ENCODE data around the gene KIF16B.
"Not testable (repeated sequence)": the region's sequence is repeated elsewhere in the genome, so short reads cannot be mapped to it uniquely, and the experiment has no call there.

The KIF16B gene

DNA sequence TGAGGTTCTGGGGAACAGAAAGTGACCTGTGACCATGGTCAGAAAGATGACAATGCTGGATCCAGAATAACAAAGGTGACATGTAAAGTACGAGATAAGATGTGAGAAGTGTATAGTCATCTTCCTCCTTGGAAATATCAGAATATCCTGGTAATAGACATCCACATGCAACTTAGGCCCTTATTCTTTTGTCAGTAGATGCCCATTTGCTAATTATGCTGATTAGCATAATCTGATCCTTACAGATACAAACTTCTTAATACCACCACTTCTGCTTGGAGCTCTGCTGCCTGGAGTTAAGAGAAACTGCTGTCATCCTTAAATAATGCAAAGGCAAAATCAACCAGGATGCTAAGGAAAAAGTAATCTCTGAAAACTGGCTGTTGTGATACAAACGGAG is 91.3 kb downstream of the KIF16B start:
- no peak for DNase-seq (ENCODE audit: low spot score)

DNA sequence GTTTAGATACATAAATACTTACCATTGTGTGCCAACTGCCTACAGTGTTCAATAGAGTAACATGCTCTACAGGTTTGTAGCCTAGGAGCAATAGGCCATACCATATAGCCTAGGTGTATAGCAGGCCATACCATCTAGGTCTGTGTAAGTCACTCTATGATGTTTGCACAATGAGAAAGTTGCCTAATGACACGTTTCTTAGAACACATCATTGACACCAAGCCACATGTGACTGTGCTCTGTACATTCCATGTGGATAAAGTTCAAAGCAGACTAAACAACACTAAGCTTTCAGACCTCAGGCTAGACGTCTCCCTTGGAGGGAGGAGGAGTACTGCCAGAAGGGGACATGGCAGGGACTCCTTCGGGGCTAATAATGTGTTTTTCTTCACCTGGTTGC is 93.6 kb downstream of the KIF16B start:
- DNase-seq (ENCODE audit: low spot score) = no peak

DNA sequence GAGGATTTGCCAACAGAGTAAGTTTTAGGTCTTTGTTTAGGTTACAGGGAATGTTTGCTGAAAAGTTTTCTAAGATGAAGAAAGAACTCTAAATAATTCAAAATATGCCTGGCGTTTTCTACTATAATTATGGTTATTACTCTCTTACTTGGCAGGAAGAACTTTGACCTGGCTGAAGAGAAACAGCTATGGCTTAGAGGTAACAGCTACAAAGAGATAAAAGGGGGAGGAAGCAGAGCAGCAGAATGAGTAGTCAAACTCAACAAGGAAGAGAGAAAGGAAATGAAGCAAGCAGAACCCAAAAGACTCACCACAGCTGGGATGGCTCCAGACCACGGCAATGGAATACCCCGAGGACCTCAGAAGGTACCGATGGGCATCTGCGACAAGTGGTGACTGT is 95.6 kb downstream of the KIF16B start:
- DNase-seq (ENCODE audit: low spot score) = no peak

DNA sequence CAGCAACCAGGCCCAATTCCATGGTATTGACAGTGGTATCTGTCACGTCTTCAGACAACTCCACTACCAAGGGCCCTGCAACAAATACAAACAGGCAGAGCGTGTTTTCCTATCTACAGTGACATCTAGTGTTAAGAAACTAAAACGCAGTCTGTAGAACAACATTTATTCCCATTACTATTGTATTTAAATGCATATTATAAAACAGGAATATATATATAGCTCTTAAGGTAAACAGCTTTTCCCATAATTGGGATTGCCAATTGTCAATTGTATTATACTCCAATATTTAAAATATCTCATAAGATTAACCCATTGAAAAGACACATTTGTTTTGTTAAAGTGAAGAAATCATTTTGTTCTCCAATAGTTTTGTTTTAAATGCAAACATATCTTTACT is 97.2 kb downstream of the KIF16B start:
- peak; percentile 5 for DNase-seq (ENCODE audit: low spot score)

DNA sequence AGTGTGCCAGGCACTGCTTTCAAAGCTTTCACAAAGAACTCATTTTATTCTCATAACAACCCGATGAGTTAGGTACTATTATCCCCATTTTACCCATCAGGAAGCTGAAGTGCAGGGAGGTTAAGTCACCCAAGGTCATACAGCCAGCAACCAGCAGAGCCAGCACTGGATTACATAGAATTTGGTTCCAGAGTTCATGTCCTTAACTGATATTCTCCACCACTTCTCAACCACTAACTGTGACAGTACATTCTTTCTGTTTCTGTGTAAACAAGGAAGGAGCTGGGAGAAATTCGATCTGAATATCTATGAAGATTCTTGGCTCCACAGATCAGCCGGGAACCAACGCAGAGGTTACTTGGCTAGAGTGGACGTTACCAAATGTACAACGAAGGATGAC is 98.0 kb downstream of the KIF16B start:
- DNase-seq (ENCODE audit: low spot score) = no peak

DNA sequence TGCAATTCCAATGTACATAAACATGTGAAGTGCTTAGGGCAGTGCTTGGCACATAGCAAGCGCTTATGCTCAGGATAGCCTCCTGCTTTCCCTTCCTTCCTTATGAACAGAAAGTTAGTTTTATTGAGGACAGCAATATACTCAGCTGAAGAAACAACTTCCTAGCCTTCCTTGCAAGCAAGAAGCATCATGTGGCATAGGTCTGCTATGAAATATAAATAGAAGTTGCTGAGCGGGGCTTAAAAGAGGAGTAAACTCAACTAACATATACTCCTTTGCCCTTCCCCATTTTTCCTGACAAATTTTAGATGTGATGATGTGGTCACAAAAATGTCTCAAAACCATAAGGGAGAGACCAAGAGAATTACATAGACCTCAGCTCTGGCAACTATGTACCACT is 98.9 kb downstream of the KIF16B start:
- no peak for DNase-seq (ENCODE audit: low spot score)

DNA sequence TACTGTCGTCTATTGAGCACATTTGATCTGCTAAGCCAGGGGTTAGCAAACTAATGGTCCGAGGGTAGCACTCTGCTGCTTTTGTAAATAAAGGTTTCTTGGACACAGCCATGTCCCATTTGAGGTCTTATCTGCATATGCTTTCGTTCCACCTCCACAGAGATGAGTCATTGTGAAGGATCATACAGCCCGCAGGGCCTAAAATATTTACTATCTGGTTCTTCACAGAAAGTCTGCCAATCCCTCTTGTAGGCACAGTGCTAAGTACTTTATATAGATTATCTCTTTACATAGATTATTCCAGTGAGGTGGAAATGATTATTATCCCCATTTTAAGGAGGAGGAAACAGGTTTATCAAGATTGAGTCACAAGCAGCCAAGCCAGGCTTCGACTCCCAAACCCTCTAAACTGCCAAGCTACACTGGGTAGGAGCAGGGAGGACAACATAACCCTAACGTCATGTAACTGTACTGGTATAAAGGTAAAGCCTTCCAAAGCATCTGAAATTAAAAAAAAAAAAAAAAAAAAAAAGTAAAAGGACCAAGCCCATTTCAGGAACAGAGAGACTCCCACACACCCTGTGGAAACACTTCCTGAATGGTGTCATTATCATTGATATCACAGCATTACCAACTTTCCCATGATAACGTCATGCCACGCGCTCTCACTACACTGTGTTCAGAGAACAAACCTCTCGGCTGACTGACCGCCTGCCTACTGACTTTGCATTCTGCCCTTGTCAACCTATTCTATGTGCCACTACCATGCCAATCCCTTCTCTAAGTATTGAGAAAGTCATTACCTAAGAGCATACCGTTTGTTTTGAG is 101.0 kb downstream of the KIF16B start:
- DNase-seq (ENCODE audit: low spot score) = no peak

DNA sequence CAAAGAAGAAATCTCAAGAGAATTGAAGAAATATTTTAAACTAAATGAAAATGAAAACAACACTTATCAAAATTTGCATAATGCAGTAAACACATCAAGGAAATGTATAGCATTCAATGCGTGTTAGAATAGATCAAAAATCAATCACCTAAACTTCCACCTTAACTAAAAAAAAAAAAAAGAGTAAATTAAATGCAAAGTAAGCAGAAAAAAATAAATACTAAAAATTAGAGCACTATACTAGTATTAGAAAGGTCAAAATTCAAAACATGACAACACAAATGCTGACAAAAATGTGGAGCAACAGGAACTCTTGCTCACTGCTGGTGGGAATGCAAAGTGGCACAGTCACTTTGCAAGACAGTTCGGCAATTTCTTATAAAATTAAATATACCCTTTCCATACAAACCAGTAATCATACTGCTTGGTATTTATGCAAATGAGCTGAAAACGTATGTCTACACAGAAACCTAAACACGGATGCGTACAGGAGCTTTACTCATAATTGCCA is 103.8 kb downstream of the KIF16B start:
- no peak for DNase-seq (ENCODE audit: low spot score)

DNA sequence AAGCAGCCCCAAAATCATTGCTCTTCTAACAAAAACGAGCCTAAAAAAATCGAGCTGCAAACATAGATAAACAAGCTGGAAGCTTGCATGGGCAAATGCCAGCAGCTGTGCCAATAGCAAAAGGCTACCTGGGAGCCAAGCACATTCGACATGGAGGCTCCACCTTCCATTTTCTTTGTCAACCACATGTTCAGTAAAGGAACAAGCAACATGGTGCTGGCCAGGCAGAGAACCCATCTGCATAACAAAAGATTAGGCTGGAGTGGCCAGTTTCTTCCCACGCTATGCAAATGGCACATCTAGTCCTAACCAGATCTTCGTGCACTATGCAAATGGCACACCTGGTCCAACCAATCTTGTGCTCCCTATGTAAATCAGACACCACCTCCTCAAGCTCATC is 110.5 kb downstream of the KIF16B start:
- DNase-seq (ENCODE audit: low spot score) = no peak

DNA sequence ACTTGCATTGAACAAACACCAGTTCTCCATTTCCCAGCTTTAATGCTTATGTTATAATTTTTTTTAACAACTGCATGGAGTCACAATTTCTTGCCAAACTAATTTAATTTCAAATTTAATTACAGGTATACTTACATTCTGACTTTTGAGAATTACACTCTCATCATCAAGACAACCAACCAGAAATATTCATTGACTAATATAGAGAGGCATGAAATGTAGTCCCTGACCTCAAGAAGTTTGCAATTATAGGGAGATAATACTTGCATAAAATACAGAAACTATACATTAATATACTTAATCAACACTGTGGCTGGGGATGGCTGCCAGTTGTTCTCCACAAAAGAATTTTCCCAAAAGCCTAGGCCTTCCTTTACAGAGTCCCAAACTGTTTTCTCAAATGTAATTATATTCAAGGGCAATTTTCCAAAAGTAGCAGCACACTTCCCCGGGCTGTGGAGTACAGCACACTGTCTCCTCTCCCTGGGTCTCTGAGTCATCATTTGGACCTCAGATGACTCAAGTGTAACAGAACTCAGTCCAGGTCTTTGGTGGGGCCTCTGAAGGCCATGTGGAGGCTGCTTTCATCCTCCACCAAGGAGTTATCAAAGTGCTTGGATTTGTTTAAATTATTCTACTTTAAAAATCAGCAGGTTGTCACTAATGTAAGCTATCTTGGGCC is 114.1 kb downstream of the KIF16B start:
- DNase-seq (ENCODE audit: low spot score) = no peak

DNA sequence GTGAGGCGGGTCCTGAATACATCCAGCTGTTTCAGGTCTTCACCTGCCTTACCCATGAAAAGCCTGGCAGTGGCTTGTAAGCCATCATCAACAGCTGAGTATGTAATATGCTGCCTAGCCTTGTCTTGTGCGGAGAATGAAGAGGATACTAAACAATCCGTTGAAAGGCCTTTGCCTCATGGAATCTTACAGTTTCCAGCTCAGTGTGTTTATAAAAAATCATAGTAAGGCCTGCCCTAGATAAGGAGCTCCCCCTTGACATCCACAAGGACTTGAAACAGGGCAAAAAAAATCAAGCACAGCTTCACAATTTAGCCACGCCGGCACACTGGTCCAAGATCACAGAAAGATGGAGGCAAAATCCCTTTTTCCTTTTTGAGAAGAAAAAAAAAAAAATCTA is 115.7 kb downstream of the KIF16B start:
- no peak for DNase-seq (ENCODE audit: low spot score)

DNA sequence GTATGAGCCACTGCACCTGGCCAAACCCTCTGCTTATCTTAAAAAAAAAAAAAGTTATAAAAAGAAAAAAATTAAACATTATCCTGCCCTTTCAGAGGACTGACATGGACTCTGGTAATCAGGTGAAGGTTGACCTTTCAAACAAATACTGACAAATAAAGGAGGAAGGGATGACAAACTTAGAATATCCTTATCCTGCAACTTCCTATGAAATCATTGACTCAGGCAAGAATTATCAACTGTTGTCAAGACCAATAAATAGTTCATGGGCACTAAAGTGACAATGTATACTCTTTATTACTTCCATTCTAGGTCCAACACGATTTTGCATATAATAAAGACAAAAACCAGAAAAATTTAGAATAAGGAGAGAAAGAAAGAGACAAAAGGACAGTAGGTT is 117.9 kb downstream of the KIF16B start:
- no peak for DNase-seq (ENCODE audit: low spot score)

DNA sequence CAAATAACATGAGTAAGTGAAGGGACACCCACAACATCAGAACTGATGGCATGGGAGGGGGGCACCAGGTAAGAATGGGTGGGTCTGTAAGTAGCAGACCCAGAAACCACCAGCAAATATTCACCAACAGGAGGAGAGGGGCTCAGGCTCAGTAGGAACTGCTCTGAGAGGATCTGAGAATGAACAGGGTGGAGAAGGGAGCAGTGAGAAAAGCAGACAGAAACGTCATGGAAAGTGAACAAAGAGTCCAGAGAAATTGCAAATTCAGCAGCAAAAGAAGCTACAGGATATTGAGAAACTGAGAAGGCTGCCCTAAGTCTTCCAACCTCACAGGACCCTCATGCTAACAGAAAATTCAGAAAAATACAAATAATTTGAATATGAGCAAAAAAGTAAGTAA is 121.3 kb downstream of the KIF16B start:
- DNase-seq (ENCODE audit: low spot score) = no peak

DNA sequence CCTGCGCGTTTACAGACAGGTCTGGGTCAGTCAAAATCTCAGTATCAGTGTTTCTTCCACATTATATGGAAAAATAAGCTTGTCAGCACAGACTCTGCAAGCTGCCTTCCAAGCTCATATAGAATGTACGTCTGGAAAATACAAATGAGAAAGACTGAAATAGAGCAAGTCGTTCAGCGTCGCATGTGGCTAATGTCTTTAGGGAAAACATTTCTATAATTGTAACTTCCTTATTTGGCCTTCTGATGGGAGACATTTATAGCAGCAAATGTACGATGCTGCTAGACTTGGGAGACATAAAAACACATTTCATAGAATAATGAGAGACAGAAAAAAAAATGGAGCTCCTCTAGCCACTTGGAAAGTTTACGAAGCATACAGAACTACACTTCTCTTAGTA is 122.2 kb downstream of the KIF16B start:
- no peak for DNase-seq (ENCODE audit: low spot score)

DNA sequence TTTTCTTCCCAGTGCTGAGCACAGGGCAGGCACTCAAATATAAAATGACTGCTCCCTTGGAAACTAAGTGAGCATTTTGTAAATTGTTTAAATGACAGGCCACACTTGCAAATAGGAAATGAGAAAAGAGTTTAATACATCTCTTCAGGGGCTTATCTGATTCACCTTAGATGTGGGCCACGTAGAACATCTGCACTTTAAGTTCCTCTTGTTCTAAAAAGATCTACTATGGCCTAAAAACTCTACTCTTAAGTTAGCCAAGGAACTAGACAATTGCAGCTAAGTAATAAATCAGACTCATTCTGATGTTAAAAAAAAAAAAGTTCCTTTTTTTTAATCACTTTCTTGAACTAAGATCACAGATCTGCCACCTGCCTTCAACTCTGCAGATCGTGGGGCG is 126.3 kb downstream of the KIF16B start:
- no peak for DNase-seq (ENCODE audit: low spot score)

DNA sequence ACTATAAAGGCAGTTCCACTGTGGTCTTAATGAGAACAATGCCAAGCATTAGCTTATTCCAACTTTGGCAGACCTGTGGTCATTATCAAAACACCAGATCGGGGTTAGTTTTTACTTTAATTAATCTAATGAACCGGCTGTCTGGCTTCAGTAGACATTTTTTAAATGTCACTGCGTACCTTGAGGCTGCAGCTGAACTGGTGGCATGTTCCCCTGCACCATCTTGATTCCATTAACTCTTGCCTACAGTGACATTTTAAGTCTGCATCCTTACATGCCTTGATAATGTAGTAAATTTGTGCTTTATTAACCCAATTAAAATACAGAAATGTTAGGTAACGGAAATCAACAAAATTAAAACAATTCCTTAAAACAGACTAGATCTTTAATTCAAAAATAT is 127.0 kb downstream of the KIF16B start:
- no peak for DNase-seq (ENCODE audit: low spot score)

DNA sequence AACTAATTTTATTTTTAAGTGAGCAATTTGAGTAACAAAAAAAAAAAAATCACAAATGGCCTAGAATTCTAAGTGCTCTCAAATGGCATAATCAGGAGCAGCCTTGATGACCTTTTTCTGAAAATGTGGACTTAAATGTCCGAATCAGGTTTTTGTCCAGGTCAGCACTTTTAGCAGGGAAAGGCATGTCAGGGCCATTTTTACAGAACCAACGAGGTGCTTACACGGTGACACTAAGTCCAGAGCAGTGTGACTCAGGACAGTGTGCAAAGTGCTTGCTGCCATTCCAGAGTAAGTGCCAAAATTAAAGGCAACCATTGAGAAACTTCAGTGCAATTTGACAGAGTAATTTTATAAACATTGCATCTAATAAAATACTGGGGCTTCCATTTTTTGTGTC is 127.8 kb downstream of the KIF16B start:
- no peak for DNase-seq (ENCODE audit: low spot score)

DNA sequence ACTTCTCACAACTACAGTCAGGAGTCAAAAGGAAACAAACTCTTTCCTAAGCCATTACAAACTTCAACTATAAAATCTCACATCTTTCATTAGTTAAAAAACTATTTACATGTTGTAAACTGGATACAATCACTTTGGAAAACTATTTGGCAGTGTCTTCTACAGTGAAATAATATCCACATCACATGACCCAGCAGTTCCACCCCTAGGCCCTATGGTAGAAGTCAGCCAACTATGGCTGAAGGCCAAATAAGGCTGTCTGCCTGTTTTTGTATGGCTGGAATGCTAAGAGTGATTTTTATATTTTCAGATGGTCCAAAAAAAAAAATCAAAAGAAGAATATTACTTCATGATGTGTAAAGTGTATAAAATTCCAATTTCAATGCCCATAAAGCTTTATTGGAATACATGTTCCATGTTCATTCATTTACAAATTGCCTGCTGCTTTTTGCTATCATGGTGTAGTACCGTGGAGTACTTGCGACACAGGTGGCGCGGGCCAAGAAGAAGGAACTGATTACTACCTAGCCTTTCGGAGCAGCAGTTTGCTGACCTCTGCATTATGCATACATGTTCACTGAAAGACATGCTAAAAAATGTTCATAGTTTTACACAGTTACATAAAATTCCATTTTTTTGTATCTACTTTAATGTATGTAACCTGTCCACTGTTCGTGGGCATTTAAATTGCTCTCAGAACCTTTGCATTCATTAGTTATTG is 129.0 kb downstream of the KIF16B start:
- DNase-seq (ENCODE audit: low spot score) = no peak

DNA sequence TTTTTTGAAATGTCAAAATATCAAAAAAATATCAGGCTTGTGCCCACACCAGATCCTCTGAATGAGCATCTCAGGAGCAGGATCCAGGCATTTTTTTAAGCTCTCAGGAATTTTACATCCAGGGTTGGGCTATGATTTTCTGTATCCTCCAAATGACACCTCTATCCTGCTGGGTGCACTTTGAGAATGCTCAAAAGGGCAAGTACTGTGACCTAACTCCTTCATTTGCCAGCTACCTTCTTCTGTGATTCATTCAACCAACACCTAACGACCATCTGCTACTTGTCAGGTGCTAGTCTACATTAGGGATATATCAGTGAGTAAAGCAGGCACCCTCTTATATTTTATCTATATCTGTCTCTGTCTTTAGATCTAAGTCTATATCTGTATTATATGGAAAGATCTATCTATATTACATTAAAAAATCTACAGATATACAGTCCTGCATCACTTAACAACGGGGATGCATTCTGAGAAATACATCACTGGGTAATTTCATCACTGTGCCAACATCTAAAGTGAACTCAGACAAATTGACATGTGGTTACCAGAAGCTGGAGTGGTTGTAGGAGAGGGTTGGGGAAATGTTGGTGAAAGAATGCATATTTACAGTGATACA is 131.6 kb downstream of the KIF16B start:
- DNase-seq (ENCODE audit: low spot score) = no peak

DNA sequence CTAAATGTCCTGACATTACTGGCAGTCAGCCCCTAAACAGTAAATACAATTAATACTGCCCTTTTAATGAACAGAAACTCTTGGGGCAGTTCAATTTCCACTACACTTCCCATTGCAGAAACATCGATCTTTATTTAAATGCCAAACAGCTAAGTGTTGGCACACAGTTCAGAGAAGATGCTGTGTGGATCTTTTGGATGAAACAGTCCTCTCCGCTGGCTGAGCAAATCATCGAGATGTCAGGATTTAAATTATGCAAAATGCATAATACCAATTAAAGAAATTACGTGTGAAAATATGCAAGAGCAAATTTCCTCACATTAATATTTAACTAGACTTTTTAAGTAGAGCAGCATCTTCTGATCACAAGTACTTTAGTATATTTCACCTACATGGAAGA is 132.6 kb downstream of the KIF16B start:
- no peak for DNase-seq (ENCODE audit: low spot score)

DNA sequence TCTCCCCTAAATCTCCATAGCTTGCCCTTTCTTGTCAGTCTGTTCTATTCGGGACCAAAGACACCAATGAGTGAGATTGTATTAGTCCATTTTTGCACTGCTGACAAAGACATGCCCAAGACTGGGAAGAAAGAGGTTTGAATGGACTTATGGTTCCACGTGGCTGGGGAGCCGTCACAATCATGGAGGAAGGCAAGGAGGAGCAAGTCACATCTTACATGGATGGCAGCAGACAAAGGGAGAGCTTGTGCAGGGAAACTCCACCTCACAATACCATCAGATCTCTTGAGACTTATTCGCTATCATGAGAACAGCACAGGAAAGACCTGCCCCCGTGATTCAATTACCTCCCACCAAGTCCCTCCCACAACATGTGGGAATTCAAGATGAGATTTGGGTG is 133.7 kb downstream of the KIF16B start:
- not testable (repeated sequence) for DNase-seq (ENCODE audit: low spot score)

DNA sequence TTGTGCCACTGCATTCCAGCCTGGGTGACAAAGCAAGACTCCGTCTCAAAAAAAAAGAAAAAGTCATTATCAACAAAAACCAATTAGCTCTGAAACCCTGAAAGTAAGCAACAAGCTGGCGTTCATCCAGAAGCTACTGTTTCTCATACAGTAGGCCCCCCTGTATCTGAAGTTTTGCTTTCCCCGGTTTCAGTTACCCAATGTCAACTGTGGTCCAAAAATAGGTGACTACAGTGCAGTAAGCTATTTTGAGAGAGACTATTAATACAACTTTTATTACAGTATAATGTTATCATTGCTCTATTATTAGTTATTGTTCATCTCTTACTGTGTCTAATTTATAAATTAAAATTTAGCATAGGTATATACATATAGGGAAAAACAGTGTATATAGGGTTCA is 135.1 kb downstream of the KIF16B start:
- DNase-seq (ENCODE audit: low spot score) = no peak
